NCI-H2081 (cell line): ENCODE results near the gene LKAAEAR1.

Source experiments
- DNase-seq, 2 experiments: peaks; one replicate each; lab custom pipeline; 2025; lab: John Stamatoyannopoulos, UW

Gene LKAAEAR1

DNA sequence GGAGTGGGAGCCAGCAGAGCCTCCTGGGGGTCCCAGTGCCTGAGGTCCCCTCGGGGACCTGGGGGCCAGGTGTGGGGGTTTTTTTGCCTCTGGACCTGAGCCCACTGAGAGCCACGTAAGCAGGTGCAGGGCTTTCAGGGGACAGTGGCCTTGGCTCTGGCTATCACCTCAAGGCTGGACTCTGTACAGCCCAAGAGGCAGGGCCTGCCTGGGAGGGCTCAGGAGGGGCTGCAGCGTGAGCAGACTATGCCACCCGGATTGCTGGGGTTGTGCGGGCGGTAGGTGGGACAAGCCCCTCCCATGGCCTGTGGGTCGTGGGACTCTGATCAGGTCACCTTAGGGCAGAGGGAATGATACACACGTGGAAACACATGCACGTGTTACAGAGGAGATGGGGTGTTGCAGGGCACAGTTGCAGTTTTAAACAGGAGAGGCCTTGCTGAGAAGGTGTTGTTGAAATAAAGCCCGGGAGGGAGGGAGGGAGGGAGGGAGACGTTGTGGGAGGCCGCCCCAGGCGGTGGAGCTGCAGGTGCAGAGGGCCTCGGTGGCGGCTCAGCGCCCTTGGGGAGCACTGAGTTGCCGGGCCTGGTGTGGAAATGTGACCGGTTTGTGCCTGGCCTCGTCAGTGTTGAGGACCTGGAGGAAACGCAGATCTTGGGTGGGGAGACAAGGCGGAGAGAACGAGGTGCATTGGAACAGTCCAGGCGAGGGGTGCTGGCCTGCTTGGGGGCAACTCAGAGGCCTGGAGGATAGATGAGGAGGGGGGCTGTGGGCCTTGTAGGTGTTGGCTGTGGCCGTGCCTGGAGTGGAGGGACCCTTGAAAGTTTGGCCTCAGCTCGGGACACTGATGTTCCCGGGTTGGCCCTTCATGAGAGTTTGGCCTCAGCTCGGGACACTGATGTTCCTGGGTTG lies 18.9 kb downstream of the LKAAEAR1 start:
- DNase-seq: no peak

DNA sequence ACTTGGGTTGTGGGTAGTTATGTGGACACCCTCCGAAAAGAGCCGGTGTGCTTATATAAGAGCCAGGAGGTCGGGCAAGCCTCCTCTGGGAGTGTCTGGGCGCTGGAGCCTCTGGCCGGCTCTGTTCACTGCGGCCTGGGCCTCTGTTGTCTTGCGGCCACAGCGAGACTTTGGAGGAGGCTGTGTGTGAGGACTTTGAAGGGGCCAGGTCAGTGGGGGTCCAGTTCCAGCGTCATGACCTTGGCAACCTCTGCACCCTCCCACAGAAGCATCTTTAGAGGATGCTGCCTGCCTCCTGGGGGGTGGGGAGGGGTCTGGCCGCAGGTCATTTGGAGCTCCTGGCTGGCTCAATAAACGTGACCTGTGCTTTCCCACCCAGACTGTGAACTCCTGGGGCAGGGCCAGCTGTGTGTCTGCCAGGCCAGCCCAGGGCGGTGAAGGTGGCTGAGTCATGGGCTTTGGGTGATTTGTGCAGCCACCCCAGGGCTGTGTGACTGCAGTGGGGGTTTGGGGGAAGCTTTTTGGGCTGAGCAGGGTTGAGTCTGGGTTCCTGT lies 20.0 kb downstream of the LKAAEAR1 start:
- no peak for DNase-seq

DNA sequence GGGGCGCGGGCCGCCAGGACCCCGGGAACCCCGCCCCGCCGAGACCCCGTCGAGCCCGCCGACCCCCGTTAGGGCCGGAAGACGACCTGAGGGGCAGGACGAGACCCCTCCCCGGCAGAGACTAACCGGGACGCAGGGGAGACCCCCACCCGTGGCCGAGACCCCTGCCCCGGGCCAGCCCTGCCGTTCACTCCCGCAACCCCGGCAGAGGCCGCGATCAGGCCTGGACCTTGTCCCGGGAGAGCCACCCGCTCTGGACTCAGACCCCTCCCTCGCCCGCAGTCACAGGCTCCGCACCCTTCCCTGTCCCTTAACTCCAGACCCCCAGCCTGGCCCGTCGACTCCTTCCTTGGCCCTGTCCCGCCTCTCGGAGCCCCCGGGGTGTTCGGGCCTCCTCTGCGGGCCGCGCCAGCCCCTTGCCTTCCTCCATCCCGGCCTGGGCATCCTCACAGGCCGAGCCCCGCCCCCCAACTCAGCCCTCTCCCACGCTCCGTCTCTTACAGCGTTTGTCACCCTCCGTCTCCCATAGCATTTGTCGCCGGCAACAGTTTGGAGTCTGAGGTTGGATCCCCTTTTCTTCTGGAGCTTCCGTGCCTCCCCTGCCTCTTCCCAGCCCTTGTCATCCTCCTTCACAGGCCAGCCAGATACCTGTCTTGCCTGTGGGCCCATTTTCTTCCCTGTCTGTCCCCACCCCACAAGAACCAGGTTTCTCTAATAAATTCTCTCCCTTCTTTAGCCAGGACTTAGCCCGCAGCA lies 20.6 kb downstream of the LKAAEAR1 start:
- no peak for DNase-seq

DNA sequence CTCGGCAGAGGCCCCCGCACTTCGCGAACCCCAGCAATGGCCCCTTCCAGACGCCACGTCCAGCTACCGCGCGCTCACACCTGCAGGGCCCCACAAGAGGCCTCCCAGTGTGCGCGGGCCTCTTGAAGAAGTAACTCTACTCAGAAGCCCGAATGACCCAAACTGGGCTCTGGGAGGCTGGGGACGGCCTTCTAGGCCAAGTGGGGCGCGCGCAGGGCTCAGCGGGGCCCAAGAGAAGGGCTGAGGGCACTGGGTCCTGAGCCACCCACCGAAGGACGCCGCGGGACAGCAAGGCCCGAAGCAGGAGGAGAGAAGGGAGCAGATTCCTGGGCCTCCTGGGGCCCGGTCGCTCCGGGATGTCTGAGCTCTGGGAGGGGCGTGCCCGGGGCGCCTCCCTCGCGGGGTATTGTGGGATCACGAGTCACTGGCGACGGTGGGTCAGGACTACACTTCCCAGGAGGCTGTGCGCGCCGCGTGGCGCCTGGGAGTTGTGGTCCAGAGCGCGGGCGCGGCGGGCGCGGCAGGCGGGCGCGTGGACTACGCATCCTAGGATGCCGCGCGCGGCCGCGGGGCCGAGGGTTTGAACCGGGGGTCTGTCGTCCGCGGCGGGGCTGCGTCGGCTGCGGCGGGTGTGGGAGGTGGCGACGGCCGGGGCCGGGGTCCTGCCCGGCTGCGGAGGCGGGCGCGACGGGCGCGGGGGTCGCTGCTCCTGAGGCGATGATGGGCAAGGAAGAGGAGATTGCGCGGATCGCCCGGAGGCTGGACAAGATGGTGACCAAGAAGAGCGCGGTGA lies 21.4 kb downstream of the LKAAEAR1 start, which contains the start of gene TCEA2:
Gene TCEA2, plus strand, starts transcription at position 603 of the 793 bp plus-strand sequence. Its CDS starts 115 bp downstream, at position 718.
- DNase-seq: peak; percentile 93 to 95

DNA sequence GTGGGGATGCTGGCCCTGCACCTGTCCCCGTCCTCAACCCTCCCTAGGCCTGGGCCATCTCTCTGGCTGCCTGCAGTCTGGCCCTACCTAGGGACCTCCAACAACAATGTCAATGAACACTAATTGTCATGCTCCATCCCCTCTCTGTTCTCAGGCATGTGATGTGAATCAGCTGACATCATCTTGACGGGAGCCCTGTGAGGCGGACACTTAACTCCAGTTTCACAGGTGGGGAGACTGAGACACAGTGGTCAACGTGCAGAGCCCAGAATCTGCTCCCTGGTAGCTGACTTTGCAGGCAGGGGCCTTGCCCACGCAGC lies 22.0 kb downstream of the LKAAEAR1 start:
- no peak for DNase-seq

DNA sequence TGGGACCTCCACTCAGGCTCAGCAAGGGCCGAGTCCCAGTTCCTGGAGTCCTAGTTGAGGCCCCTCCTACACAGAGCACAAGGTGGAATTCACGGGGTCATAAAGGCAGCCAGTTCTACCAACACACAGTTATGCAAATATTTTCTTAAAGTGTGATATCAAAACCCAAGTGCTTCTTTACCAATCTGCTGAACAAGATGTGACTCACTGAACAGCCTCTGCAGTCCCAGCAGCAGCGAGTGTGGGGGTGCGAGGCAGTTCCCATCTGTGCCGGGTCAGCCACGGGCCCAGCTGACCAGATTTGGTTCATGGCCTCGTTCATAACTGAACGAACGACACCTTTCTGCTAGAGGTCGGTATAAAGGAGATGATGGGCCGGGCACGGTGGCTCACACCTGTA lies 25.7 kb downstream of the LKAAEAR1 start:
- no peak for DNase-seq

DNA sequence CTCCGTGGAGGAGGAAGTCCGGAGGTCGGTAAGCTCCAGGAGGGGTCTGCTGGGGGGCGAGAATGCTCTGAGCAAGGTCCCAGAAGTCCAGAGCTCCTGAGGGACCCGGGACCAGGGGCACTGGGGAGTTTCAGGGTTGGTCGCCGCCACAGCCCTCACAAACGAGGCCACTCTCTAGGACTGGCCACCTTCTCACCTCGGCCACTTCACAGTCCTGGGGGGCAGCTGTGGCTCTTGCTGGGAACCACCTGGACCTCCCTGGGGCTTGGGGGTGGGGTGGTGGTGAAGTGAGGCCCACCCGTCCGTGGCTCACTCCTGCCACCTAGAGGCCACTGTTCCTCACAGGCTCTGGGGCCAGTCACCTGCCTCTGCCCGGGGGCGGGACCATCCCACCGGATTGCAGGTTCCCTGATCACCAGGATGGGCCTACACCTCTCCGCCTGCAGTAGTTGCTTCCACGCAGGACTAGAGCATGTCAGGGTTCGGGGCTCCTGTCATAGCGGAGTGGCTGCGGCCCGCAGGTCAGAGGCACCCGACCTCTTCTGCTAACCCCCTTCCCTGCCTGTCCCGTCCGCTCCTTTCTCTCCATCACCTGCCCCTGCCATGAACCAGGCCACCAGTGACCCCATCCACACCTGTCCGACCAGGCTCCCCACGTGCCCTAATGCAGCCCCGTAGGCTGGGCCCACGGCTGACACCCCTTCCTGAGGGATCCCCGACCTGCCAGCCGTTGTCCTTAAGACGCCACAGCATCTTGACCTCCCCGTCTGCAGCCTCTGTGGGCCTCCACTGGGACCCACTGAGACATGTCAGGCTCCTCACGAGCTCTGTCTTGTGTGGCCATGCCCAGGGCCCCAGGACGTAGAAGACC lies 26.3 kb downstream of the LKAAEAR1 start:
- peak; percentile 60 to 78 for DNase-seq

DNA sequence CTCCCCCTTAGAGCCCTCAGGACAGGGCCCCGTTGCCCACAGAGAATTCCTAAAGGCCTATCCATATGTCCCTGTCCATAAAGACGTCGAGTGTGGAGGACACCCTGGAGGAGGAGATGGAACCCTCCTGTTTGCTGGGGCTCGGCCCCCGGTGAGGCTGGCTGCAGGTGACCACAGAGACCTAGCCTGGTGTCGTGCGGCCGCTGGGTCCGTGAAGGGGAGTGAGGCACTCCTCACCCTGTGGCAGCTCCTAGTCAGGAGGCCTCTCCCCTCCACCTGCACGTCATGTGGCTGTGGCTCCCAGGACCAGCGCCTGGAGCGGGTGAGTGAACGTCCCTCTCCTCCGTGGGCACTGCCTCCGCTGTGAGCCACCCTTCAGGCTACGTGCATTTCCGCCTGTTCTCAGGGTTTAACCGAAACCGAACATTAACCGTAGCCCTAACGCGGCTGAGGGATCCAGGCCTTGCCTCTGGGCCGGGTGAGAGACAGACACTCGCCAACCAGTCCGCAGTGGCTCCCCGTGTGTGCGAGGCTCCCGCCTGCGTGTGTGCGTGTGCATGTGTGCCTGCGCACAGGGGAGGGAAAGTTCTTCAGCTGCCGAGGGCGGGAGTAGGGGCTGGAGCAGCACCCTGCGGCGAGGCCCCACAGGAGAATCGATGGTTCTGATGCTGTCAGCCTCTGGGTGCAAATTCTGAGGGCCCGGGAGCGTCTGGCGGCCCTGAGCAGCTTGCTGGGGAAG lies 27.1 kb downstream of the LKAAEAR1 start:
- DNase-seq: no peak

DNA sequence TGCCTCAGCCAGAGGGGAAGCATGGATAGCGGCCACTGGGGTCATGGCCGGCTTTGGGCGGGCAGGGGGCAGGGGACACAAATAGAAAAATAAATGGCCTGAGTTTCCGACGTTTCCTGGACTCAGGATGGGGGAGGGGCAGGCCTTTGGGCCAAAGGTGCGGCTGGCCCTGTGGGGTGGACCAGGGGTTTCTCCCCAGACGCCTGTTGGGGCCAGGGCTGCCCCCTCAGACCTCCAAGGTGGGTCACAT lies 27.6 kb downstream of the LKAAEAR1 start:
- DNase-seq: no peak

DNA sequence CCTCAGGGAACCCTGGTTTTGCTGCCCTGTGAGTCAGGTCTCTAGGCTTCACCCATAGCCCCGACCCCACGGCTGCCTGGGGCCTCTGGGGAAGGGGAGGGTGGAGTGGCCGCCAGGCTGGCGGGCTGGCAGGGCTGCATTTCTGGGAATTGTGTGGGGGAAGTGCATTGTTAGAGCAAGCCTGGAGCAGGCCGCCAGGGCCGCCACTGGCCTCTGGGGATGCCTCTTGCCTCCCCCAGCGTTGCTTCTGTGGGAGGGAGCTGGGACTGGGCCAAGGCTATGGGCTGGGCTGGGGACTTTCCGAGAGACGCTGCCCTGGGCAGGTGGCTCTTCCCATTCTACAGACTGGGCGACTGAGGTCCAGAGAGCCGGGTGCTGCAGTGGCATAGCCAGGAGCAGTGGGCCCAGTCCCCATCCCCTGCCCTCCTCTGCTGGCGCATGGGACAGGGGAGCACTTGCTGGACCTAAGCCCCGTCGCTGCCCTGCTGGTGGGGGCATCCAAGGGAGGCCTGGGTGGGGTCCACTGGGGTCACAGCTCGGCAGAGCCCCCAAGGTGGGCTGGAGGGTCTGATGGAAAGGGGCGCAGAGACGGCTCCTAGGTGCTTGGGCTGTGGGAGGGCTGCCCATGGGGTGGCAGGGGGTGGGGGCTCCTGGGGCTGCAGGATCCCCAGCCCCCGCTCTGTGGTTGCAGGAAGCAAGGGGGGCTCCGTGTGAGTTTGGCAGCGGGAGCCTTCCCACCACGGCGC lies 28.1 kb downstream of the LKAAEAR1 start:
- DNase-seq: peak in 1 of 2 experiments; percentile 23

DNA sequence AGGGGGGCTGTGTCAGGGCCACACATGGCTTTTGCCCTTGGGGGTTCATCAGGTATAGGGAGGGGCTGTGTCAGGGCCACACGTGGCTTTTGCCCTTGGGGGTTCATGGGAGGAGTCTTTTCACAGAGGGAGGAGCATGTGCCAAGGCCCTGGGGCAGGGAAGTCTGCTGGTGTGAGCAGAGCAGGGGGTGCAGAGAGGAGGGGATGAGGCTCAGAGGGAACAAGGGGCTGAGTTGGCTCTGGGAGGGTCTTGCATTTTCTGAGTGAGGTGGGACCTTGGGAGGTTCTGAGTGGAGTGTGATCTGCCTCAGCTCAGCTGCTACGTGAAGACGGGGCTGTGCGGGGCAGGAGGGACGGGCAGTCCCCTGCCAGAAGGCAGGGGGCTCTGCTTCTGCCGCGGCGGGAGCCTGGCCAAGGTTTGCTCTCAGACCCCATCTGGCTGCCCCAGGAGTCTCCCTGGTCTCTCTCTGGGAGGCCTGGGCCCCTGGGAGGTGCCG lies 28.8 kb downstream of the LKAAEAR1 start:
- DNase-seq: no peak

DNA sequence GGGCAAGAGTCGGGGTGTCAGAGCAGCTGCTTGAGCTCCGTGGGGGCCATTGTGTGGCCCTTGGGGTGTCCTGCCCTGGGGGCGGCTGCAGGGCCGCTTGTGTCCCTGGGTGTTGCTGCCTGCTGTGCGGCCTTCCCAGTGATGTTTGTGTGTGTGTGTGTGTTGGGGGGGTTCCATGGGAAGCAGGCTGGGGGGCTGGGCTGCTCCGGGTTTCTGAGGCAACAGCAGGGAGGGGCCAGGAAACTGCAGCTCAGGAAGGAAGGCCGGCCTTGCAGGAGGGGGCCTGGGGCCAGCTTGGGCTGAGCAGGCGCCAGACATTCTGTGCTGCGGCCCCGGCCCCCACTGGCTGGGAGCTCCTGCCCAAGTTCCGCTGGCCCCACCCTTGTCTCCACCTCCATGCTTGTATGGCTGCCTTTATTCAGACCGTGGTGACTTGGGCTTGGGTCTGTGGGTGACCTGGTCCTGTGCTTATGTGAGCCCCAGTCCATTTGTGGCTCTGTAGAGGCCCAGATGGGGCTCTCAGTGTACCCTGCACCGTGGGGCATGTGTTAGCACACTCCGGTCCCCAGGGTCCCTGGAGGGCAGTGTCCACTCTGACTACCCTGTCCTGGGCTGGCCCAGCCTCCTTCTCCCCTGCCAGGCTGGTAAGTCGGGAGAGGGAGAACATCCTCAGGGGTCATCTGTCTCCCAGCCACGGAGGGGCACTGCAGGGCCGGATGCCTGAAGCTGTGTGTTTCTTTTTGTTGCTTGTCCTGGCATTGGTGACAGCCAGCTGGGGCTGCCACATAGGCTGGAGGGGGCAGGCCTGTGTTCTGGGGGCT lies 30.1 kb downstream of the LKAAEAR1 start:
- no peak for DNase-seq

DNA sequence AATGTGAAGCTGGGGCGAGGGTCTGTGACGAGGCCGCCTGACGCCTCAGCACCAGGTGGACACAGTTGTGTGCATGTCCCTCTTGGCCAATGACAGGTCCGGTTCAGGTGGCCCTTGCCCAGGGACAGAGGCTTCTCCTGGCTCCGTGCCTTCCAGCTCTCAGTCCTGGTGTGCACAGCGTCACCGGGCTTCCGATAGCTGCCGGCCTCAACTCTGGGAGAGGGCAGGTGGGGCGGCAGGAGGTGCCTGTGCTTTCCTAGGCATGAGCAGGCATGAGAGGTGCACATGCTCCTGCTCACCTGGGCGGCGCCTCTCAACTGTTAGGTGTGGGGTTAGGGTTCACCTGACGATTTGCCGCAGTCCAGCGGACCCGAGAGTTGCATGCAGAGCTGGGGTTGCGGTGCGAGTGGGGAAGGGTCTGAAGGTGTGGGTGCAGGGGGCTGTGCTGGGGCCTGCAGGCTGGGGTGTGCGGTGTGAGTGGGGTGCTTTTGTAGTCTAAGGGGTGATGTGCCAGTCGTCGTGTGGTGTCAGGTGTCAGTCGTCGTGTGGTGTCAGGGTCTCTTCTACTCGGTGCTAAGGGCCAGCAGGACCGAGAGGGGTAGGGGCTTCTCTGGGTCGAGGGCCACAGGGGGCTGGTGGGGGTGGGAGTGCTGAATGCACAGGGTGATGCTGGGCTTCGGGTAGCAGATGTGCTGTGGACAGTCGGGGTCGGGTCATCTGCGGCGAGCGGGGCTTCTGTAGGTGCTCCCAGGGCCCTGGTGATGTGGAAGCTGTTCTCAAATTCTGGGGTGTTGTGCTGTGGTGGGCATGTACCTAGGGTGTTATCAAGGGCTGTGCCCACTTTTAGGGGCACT lies 31.0 kb downstream of the LKAAEAR1 start:
- DNase-seq: no peak

DNA sequence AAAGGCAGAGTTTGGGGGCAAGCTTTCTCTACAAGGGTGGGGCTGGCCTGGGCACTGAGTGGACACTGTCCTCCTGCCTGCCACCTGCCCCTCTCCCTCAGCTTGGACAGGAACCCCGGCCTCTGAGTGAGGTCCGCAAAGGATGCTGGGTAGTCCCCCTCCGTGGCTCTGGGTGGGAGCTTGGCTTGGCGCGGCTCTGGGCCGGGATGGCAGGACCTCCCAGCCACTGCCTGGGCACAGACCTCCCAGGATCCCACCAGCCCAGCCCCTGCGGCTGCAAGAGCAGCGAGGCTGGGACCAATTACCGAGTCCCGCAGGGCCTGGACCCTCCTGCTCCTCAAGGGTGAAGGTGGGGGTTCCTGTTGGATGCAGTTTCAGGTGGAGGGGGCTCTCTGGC lies 31.9 kb downstream of the LKAAEAR1 start:
- DNase-seq: no peak

DNA sequence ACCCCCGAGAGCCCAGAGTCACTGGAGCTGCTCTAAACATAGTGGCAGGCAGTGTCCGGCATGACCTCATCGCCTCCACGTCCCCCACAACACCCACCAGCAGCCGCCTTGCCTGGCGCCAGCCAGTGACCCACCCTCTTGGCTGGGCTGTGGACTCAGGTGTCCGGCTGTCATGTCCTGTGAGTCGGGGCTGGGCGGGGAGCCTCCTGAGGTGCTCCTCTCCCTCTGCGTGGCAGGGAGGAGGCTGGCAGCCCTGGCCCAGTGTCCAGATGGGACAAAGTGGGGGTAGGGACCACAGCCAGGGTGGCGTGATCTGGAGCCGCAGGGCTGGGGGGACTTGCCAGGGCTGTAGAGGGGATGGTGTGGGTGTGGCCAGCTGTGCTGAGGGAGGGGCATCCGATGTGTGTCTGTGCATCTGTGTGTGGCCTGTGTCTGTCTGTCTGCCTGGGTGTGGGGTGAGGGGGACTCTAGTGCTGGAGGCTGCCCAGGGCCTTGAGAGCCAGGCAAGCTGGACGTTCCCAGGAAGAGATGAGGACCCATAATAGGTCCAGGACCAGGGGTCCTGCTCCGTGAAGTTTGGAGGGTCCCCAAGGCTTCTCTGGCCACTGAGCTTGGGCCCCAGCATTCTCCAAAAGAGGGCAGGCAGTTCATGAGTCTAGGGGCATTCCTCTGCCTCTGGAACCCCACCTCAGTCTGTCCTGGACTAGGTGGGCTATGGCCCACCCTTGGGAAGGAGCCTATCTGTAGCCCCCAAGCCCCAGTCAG lies 32.5 kb downstream of the LKAAEAR1 start:
- DNase-seq: no peak

DNA sequence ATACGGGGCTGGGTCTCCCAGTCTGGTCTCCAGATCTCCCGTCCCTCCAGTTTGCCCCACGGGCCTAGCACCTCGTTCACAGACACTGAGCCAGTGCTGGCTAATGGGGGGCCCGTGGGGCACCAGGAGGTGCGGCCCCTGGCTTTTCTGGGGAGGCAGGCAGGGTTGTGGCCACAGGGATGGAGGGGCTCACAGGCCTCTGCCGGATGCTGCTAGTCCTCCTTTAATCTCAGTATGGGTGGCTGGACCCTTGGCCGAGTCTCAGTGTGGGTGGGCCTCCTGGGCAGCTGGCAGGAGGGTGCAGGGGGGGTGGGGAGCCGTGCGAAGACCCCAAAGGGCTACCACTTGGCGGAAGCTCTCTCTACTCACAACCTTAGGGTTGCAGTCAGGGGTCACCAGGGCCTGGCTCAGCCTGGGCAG lies 33.2 kb downstream of the LKAAEAR1 start:
- no peak for DNase-seq
